T-helper 17 cell (primary cell): ENCODE results near the gene TTLL3. TPM values are rescaled to one million over a fixed set of nuclear protein-coding genes. Genes with fewer than 3 reads are reported as not detected.
A peak's percentile ranks its signal among the peaks of the same experiment; 100 is the strongest.

Experiments
- ATAC-seq: fragments of 150-1000 bp; cut with Tn5 transposase; 2 replicates; pipeline ENCODE4 v1.10.0; 2021; ENCODE audit warnings: mild to moderate bottlenecking, moderate library complexity
- DNase-seq, 3 donors: peaks; one replicate each; pipeline versions ENCODE4 v3.0.0 to v3.0.0-alpha.2; 2020 to 2021
- H3K9me3 ChIP-seq: one replicate; pipeline ENCODE4 v1.7.0; 2013; ENCODE audit warnings: low read length, mild to moderate bottlenecking; ENCODE audit not compliant: control insufficient read depth, poor library complexity, severe bottlenecking
- H3K27ac Mint-ChIP-seq: one replicate; pipeline ENCODE4 v1.8.0; 2022; ENCODE audit warnings: mild to moderate bottlenecking, moderate library complexity, mixed read lengths
- H3K27me3 Mint-ChIP-seq: one replicate; pipeline ENCODE4 v1.8.0; 2022; ENCODE audit warnings: mixed read lengths
- H3K36me3 Mint-ChIP-seq: one replicate; pipeline ENCODE4 v1.8.0; 2022; ENCODE audit warnings: low read depth, mixed read lengths
- H3K4me1 Mint-ChIP-seq: one replicate; pipeline ENCODE4 v1.8.0; 2022; ENCODE audit warnings: mild to moderate bottlenecking, mixed read lengths
- H3K4me3 Mint-ChIP-seq: one replicate; pipeline ENCODE4 v1.8.0; 2022; ENCODE audit warnings: mild to moderate bottlenecking, moderate library complexity, mixed read lengths
- total RNA-seq, 4 donors: library from RNA in 2 of 4; stranded (reverse) in 2 of 4; gene quantifications; one replicate each; pipeline ENCODE4 v1.2.3 and lab custom pipeline; 2022 to 2026

TTLL3 gene
- total RNA-seq, 2 donors from 2014 or later: 87.2 to 88.7 TPM

DNA sequence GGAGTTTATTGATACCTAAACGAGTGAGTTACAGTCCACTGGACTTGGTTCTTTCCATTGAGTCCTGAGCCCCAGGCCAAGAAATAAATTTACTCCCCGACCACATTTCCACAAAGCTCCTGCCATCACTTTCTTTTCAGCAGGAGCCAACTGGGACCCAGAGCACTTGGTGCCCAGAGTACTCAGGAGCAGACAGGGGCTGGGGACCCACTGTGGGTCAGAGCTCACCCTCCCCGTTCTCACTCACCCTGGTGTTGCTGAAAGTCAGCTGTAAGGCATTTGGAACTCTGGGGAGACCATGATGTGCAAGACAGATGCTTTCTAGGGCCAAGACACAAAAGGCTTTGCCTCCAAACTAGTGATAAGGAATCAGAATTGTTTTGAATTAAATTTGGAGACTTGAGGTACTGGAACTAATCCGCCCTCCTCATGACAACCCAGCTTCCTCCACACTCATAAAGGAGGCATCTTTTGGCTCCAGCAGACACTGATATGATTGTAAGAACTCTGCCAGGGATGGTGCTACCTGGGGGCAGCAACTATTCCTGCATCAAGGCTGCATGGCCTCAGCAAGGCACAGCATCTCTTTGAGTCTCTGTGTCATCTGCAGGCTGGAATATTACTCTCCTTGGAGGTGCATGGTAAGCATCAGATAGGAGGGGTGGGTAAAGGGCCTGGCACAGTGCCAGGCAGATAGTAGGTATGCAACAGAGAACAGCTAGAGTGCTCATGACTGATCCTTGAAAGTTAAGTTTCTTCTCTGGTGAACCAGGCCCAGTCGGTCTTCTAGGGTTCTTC lies 33.0 kb upstream of the TTLL3 start:
- no peaks in the 10 kb centered on the region for H3K27me3 Mint-ChIP-seq
- ATAC-seq (no peak), DNase-seq (no peak)
- H3K27ac Mint-ChIP-seq: no peak overlapping the region
- H3K4me3 Mint-ChIP-seq: no peak overlapping the region
- peaks cover 36% of the 10 kb centered on the region for H3K4me1 Mint-ChIP-seq
- no peaks in the 10 kb centered on the region for H3K9me3 ChIP-seq
- H3K36me3 Mint-ChIP-seq: no peaks in the 10 kb centered on the region

DNA sequence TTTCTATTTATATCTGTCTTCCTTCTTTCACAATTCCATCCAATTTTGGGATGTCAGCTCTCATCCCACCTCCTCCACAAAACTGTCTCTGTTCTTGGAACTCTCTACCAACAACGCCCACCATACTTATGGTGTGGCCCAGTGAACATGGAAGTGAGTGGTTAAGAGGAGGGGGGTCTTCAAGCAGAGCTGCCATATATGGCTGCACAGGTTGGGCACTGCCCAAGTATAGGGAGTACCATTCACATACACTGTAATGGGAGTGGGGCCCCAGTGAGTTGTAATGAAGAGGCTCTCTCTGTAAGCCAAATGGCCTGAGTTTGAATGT lies 32.4 kb upstream of the TTLL3 start:
- Mint-ChIP-seq H3K27me3 (no peaks in the 10 kb centered on the region), H3K4me3 (no peak overlapping the region), H3K36me3 (no peaks in the 10 kb centered on the region), H3K4me1 (peaks cover 37% of the 10 kb centered on the region), H3K27ac (no peak overlapping the region)
- DNase-seq: no peak
- no peaks in the 10 kb centered on the region for H3K9me3 ChIP-seq
- no peak for ATAC-seq

DNA sequence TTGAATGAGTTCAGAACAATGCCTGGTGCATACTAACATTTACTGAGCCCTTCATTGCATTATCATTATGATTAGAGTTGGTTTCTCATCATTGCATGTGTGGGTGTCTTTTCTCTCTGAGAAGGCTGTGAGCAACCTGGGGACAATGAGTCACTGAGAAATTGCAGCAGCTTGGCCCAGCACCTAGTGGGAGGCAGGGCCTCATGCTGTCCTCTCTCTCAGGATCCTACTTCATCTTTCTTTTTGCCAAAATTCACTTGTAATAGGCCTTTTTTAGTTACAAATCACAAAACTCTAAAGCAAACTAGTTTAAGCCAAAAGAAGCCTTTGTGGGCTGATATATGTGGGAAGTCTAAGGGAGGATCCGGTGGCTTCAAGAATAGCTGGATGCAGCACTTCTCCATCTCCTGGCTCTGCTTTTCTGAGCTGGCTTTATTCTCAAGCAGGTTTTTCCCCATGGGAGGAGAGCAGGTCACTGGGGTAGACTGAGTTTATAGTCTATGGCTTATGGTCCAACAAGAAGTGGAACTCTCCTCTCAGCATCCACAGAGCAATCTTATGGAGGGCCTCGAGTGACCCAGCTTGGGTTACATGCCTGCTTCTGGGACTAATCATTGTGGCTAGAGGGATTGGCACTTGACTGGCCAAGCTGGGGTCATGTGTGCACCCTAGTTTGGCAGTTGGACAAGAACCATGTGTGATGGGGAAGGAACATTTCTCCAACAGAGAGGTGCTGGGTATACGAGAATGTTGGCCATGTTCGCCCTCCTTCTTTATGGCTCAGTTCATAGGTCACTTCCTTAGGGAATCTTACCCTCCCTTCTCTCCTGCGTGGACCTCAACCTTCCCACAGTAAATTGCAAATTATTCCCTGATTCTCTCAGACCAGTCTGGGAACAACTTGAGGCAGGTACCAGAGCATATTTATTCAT lies 31.7 kb upstream of the TTLL3 start:
- Mint-ChIP-seq H3K27ac (no peak overlapping the region), H3K4me3 (no peak overlapping the region), H3K27me3 (no peaks in the 10 kb centered on the region), H3K36me3 (peaks cover 3% of the 10 kb centered on the region), H3K4me1 (peaks cover 37% of the 10 kb centered on the region)
- ATAC-seq: no peak
- no peaks in the 10 kb centered on the region for H3K9me3 ChIP-seq
- no peak for DNase-seq

DNA sequence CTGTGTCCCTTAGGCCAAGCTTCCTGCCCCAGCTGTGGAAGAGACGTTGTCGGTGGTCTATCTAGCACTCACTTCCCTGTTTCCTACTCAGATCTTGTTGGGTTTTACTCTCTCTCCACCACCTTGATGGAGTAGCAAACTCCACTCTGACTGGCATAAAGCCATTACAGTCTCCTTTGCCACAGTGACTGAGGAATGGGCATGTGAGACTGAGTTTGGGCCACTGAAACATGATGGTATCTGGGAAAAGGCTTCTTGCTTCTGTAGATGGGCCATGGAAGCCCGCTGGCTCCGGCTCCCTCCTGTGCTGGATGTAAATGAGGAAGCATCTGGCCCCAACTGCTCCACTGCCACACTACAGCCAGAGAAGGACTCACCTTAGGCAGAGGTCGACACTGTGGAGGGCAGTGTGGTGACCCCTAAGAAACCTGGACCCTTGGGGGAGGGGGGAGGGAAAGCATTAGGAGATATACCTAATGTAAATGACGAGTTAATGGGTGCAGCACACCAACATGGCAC lies 30.9 kb upstream of the TTLL3 start:
- Mint-ChIP-seq H3K36me3 (peaks cover 3% of the 10 kb centered on the region), H3K4me3 (peak overlapping the region; percentile 15), H3K4me1 (peaks cover 37% of the 10 kb centered on the region), H3K27me3 (no peaks in the 10 kb centered on the region), H3K27ac (peak overlapping the region; percentile 88)
- ATAC-seq (no peak), DNase-seq (no peak)
- no peaks in the 10 kb centered on the region for H3K9me3 ChIP-seq

DNA sequence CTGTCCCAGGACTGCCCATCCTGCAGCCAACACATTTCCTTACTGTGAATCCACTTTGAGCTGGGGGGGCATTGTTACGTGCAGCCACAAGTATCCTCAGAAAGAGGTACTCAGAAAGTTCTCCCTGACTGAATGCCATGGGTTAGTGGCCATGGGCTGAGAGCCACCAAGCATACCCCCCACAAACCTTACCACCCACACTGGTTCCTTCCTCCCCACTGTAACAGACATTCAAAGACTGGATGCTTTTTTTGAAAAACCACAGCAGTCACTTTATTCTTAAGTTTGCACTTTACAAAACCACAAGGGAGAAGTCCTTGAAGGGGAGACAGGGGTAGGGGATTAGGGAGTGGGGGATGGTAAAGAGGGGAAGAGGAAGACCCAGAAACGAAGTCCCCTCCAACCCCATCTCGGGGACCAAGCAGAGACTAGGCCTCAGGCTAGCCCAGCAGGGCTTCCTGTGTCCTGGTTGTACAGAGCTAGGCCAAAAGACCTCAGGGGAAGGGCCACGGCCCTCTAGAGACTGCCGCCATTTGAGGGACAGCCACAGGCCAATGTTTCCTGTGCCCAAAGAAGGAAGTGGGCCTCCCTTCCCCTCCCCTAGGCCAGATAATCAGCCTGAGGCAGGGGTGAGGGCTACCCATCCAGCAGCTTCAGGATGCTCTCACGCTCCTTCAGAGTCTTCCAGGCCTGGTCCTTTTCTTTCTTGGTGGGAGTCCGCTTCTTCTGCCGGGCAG lies 30.2 kb upstream of the TTLL3 start:
- Mint-ChIP-seq H3K4me3 (peak overlapping the region; percentile 77), H3K4me1 (peaks cover 37% of the 10 kb centered on the region), H3K27me3 (no peaks in the 10 kb centered on the region), H3K36me3 (peaks cover 3% of the 10 kb centered on the region), H3K27ac (peak overlapping the region; percentile 88)
- ATAC-seq (peak; percentile 80), DNase-seq (no peak)
- no peaks in the 10 kb centered on the region for H3K9me3 ChIP-seq

DNA sequence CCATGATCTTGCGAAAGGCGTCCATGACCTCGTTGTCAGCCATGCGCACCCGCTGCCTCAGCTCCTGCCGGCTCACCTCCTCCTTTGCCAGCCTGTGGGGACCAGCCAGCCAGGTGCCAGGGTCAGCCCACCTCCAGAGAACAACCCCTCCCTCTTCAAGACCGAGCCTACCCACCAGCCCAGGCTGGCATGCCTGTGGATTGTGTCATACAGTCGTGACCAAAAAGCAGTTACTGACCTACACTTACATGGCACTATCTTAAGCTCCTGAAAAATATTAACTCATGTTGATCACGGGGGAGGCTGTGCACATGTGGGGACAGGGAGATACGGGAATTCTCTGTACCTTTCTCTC lies 29.6 kb upstream of the TTLL3 start:
- H3K36me3 Mint-ChIP-seq: peaks cover 5% of the 10 kb centered on the region
- H3K9me3 ChIP-seq: no peaks in the 10 kb centered on the region
- H3K4me3 Mint-ChIP-seq: peak overlapping the region; percentile 77
- DNase-seq: no peak
- no peaks in the 10 kb centered on the region for H3K27me3 Mint-ChIP-seq
- peaks cover 36% of the 10 kb centered on the region for H3K4me1 Mint-ChIP-seq
- peak overlapping the region; percentile 88 for H3K27ac Mint-ChIP-seq
- no peak for ATAC-seq

DNA sequence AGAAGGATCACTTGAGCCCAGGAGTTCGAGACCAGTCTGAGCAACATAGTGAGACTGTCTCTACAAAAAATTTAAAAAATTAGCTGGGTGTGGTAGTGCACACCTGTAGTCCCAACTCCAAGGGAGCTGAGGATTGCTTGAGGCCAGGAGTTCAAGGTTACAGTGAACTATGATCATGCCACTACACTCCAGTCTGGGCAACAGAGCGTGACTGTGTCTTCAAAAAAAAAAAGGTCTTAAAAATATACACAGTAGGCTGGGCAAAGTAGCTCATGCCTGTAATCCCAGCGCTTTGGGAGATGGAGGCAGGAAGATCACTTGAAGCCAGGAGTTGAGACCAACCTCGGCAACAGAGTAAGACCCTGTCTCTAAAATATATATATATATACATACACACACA lies 29.2 kb upstream of the TTLL3 start:
- Mint-ChIP-seq H3K27me3 (no peaks in the 10 kb centered on the region), H3K36me3 (peaks cover 7% of the 10 kb centered on the region), H3K27ac (peak overlapping the region; percentile 88), H3K4me3 (peak overlapping the region; percentile 77), H3K4me1 (peaks cover 36% of the 10 kb centered on the region)
- DNase-seq (no peak), ATAC-seq (no peak)
- no peaks in the 10 kb centered on the region for H3K9me3 ChIP-seq

DNA sequence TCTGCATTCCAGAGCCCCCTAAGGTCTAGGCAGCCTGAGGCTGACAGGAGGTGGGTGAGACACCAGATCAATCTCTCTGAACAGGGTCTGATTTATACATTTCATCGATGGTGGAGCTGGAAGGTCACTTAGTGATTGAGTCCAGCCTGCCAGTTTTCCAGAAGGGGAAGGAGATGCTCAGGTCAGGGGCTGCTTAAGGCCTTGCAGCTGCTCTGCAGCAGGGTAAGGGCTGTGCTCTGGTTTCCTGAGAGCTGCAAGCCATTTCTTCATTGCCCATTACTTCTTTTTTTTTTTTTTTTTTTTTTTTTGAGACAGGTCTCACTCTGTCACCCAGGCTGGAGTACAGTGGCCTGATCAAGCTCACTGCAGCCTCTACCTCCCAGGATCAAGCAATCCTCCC lies 28.5 kb upstream of the TTLL3 start:
- peaks cover 7% of the 10 kb centered on the region for H3K36me3 Mint-ChIP-seq
- H3K4me3 Mint-ChIP-seq: no peak overlapping the region
- DNase-seq: no peak
- no peaks in the 10 kb centered on the region for H3K27me3 Mint-ChIP-seq
- H3K27ac Mint-ChIP-seq: peak overlapping the region; percentile 88
- ATAC-seq: no peak
- H3K9me3 ChIP-seq: no peaks in the 10 kb centered on the region
- H3K4me1 Mint-ChIP-seq: peaks cover 33% of the 10 kb centered on the region

DNA sequence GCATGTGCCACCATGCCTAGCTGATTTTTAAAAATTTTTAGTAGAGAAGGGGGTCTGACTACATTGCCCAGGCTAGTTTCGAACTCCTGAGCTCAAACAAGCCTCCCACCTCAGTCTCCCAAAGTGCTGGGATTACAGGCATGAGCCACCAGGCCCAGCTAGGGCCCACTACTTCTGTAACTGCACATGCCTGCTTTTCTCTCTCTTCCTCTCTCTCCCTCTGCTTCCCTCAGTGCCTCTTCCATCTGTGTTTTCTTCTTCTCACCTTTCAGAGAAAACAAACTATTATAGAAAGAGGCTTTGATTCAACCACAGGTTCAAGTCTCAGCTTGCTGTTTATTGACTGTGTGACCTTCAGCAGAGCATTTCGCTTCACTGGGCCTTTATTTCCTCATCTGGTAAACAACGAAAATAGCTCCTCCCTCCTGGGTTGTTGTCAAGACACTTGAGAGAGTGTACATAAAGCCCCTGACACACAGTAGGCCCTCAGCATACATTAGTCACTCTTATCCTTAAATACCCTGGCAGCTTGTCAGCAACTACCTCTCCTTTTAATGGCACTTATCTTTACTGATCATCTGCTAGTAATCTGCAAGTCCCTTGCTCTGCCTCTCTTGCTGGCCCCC lies 28.0 kb upstream of the TTLL3 start:
- Mint-ChIP-seq H3K4me3 (no peak overlapping the region), H3K4me1 (peaks cover 32% of the 10 kb centered on the region), H3K27ac (peak overlapping the region; percentile 88), H3K36me3 (peaks cover 7% of the 10 kb centered on the region), H3K27me3 (no peaks in the 10 kb centered on the region)
- no peaks in the 10 kb centered on the region for H3K9me3 ChIP-seq
- DNase-seq (no peak), ATAC-seq (no peak)

DNA sequence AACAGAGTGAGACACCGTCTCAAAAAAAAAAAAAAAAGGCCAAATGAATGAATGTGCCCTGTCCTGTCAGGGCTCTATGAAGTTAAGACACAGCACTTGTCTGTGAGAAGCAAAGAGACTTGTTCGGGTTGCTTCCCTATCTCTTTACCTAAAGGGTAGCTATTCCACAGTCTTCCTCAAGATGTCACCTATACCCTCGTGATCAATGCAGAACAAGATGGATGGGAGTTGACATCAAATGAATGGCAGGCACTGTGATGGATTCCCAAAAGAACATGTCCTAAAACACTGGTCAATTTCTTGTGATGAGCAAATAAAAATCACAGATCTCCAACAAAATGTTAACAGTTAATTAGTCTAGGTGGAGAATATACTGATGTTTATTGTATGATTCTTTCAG lies 27.3 kb upstream of the TTLL3 start:
- ATAC-seq (peak; percentile 47), DNase-seq (no peak)
- H3K9me3 ChIP-seq: no peaks in the 10 kb centered on the region
- Mint-ChIP-seq H3K4me3 (no peak overlapping the region), H3K36me3 (peaks cover 10% of the 10 kb centered on the region), H3K4me1 (peaks cover 35% of the 10 kb centered on the region), H3K27ac (peak overlapping the region; percentile 88), H3K27me3 (no peaks in the 10 kb centered on the region)

DNA sequence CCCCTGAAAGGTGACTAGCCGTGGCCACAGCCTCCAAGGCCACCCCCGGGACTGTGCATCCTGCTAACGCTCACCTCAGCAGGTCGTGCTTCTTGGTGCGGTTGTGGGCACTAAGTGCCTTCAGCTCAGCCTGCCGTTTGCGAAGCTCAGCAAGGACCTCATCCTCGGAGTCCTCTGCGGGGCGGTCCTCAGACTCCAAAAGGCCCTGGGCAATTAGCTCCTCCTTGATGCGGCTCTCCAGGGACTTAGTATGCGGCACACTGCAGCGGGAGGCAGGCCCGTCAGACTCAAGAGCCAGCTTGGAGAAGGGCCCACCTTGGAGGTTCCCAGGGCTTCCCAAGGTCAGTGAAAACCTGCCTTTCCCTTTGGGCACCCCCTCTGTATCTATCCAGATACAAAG lies 26.1 kb upstream of the TTLL3 start:
- Mint-ChIP-seq H3K4me3 (no peak overlapping the region), H3K4me1 (peaks cover 32% of the 10 kb centered on the region), H3K27me3 (no peaks in the 10 kb centered on the region), H3K36me3 (peaks cover 11% of the 10 kb centered on the region), H3K27ac (no peak overlapping the region)
- no peaks in the 10 kb centered on the region for H3K9me3 ChIP-seq
- ATAC-seq (no peak), DNase-seq (no peak)

DNA sequence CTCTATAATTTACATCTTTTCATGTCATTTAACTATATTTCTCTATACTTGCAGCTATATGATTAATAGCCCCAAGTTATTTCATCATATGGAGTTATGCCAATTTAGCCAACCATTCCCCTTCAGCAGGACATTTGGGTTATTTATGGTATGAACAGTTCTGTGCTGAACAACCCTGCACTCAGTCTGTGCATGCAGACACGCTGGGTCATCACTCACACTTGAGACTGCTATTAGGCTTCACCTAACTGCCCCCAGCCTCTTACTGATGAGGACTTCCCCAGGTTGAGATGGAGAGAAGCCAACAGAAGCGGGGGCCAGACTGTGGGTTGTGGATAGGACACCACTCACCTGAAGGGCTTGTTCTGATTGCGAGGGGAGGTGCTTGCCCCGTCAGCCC lies 25.1 kb upstream of the TTLL3 start:
- no peaks in the 10 kb centered on the region for H3K27me3 Mint-ChIP-seq
- H3K36me3 Mint-ChIP-seq: peaks cover 15% of the 10 kb centered on the region
- H3K9me3 ChIP-seq: no peaks in the 10 kb centered on the region
- H3K4me3 Mint-ChIP-seq: no peak overlapping the region
- H3K4me1 Mint-ChIP-seq: peaks cover 24% of the 10 kb centered on the region
- H3K27ac Mint-ChIP-seq: peak overlapping the region; percentile 53
- DNase-seq (no peak), ATAC-seq (no peak)

DNA sequence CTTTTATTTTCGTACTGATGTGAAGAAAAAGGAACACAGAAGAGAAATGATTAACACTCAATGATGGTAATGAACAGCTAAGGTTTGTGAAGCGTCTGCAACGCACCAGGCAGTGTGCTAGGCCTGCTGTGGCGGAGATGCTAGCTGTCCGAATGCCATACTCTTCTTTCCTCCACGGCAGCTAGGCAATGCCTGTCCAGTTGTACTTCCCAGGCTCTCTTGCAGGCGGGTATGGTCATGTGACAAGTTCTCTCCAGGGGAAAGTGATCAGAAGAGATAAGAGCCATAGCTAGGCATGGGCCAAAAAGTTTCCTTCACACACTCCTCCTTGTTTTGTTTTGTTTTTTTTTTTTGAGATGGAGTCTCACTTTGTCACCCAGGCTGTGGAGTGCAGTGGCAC lies 24.5 kb upstream of the TTLL3 start:
- DNase-seq (no peak), ATAC-seq (no peak)
- H3K36me3 Mint-ChIP-seq: peaks cover 19% of the 10 kb centered on the region
- no peaks in the 10 kb centered on the region for H3K27me3 Mint-ChIP-seq
- peaks cover 24% of the 10 kb centered on the region for H3K4me1 Mint-ChIP-seq
- no peaks in the 10 kb centered on the region for H3K9me3 ChIP-seq
- H3K27ac Mint-ChIP-seq: peak overlapping the region; percentile 53
- no peak overlapping the region for H3K4me3 Mint-ChIP-seq
